ENCODE measurements around the gene NEDD4. TPM values are rescaled to one million over a fixed set of nuclear protein-coding genes. Genes with fewer than 3 reads are reported as not detected.
"Not testable (repeated sequence)": the region's sequence is repeated elsewhere in the genome, so short reads cannot be mapped to it uniquely, and the experiment has no call there.

The NEDD4 gene
- polyA plus RNA-seq, 1 of the 3 experiments (the other 2 are of a cell fraction): 12.9 TPM

DNA sequence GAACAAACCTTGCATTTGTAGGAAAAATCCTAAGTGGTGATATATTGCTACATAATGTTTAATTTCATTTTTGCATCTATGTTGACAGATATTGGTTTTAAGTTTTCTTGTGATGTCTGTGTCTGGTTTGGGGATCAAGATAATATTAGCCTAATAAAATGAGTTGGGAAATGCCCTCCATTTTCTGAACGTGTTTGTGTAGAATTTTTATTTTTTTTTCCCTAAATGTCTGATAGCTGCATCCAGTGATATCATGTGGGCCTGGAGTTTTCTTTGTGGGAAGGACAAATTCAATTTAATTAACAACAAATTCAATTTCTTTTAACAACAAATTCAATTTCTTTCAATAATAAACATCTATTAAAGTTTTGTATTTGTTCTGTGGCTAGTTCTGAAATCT lies 35.1 kb downstream of the NEDD4 start (continued):
- TF ChIP-seq USF2 (IDR thresholded peaks at IDR 0.05; ENCODE audit: borderline replicate concordance, low read depth, low read length): no peak
- no peak for TF ChIP-seq RAD21 (IDR thresholded peaks at IDR 0.05; ENCODE audit: low read length)
- no peak for TF ChIP-seq EZH2phosphoT487 (IDR thresholded peaks at IDR 0.05; ENCODE audit: borderline replicate concordance, low read depth)
- no peak for TF ChIP-seq SMC3 (IDR thresholded peaks at IDR 0.05; ENCODE audit: low read depth, low read length)

- ChIA-PET POLR2A (no interaction called here), CTCF (no interaction called here)
- TF ChIP-seq RXRA (IDR thresholded peaks at IDR 0.05; ENCODE audit: borderline replicate concordance, low read depth): no peak
- no peak for TF ChIP-seq GABPA (IDR thresholded peaks at IDR 0.05; ENCODE audit: low read depth)
- no peak for TF ChIP-seq RAD21 (IDR thresholded peaks at IDR 0.05; ENCODE audit: low read length)
- TF ChIP-seq ELF1 (IDR thresholded peaks at IDR 0.05): no peak
- no peak for TF ChIP-seq USF2 (IDR thresholded peaks at IDR 0.05; ENCODE audit: borderline replicate concordance, low read depth, low read length)
- no peak for TF ChIP-seq REST (IDR thresholded peaks at IDR 0.05; ENCODE audit: low read depth, low read length)
- no peak for TF ChIP-seq FOXJ3 (CRISPR knock-in tag; IDR thresholded peaks at IDR 0.05)
- no peak for TF ChIP-seq YY1 (IDR thresholded peaks at IDR 0.05; ENCODE audit: low read depth)
- no peak for TF ChIP-seq MXI1 (IDR thresholded peaks at IDR 0.05; ENCODE audit: low read depth, low read length)
- TF ChIP-seq JUND (IDR thresholded peaks at IDR 0.05): no peak
- no peak for TF ChIP-seq MEF2A (IDR thresholded peaks at IDR 0.05; ENCODE audit: borderline replicate concordance, low read depth)
- Histone ChIP-seq H3K4me3 (ENCODE audit: low read depth in 2 of 2, low read length in 1 of 2) (no peak overlapping the region), H3K27me3 (ENCODE audit: insufficient read depth) (no peaks in the 10 kb centered on the region), H4K20me1 (ENCODE audit: insufficient read depth) (no peaks in the 10 kb centered on the region), H3K9ac (no peak overlapping the region), H3K4me1 (ENCODE audit: control insufficient read depth in 1 of 2, insufficient read depth in 2 of 2, low read depth in 1 of 2, low read length in 1 of 2) (peaks cover 0 to 3% of the 10 kb centered on the region in 2 experiments; a peak in 2 of 4 replicates), H3K4me2 (no peak overlapping the region), H3K79me2 (ENCODE audit: insufficient read depth) (no peaks in the 10 kb centered on the region), H3K9me3 (no peaks in the 10 kb centered on the region), H2AFZ (ENCODE audit: low read depth) (no peak overlapping the region), H3F3A (replicated peaks; ENCODE audit: insufficient read depth) (no peaks in the 10 kb centered on the region), H3K36me3 (replicated peaks in 1 of 2; ENCODE audit: control insufficient read depth in 1 of 2, insufficient read depth in 2 of 2, low read length in 1 of 2) (peaks cover 0 to 4% of the 10 kb centered on the region in 2 experiments), H3K27ac (ENCODE audit: low read depth in 2 of 2, low read length in 1 of 2) (no peak overlapping the region), H3K9me2 (no peaks in the 10 kb centered on the region)
- DNase-seq: no peak
- 93% methylated on average over 5 of the region's 6 CpGs for WGBS (ENCODE audit: low lambda C conversion rate)
Measured at GRCh38 chr15:55954862-55955605, 38.4 kb downstream of the NEDD4 start.

DNA sequence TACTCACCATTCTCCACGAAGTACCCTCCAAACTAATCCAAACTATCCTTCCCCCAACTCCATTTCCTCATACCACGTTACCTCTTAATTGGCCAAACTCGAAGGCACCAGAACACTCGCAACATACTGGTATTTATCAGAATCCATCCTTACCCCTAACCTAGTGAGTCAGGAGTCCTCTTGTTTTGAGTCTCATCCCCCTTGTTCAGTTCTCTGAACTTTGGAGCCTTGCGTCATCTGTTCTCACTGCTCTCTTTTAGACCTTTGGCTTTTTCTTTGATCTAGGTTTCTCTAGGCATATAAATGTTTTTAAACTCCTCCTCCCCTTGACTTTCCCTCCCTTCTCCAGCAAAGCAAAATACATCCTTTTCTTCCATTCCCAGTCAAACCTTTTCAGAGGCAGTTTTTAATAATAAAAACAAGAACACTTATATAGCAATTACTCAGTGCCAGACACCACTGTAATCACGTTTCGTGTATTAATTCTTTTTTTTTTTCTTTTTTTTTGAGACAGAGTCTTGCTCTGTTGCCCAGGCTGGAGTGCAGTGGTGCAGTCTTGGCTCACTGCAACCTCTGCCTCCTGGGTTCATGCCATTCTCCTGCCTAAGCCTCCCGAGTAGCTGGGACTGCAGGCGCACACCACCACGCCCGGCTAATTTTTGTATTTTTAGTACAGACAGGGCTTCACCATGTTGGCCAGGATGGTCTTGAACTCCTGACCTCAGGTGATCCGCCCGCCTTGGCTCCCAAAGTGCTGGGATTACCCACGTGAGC lies 40.7 kb downstream of the NEDD4 start:
- H3K79me2 ChIP-seq (ENCODE audit: insufficient read depth); H3F3A ChIP-seq (replicated peaks; ENCODE audit: insufficient read depth); POLR2A ChIA-PET; DNase-seq; H3K9ac ChIP-seq; H3K4me3 ChIP-seq (ENCODE audit: low read depth in 2 of 2, low read length in 1 of 2); H2AFZ ChIP-seq (ENCODE audit: low read depth); H3K4me2 ChIP-seq; H3K9me2 ChIP-seq; H4K20me1 ChIP-seq (ENCODE audit: insufficient read depth); H3K27ac ChIP-seq (ENCODE audit: low read depth in 2 of 2, low read length in 1 of 2); H3K36me3 ChIP-seq (replicated peaks in 1 of 2; ENCODE audit: control insufficient read depth in 1 of 2, insufficient read depth in 2 of 2, low read length in 1 of 2); H3K9me3 ChIP-seq; H3K4me1 ChIP-seq (ENCODE audit: control insufficient read depth in 1 of 2, insufficient read depth in 2 of 2, low read depth in 1 of 2, low read length in 1 of 2); CTCF ChIA-PET; H3K27me3 ChIP-seq (ENCODE audit: insufficient read depth): not testable (repeated sequence)
- 91% methylated on average over 14 of the region's 14 CpGs for WGBS (ENCODE audit: low lambda C conversion rate)

GRCh38 chr15:55944606-55945005 lies 48.8 kb downstream of the NEDD4 start:
- H3K36me3 ChIP-seq (replicated peaks in 1 of 2; ENCODE audit: control insufficient read depth in 1 of 2, insufficient read depth in 2 of 2, low read length in 1 of 2); H3K27me3 ChIP-seq (ENCODE audit: insufficient read depth); H3K9ac ChIP-seq; H3K79me2 ChIP-seq (ENCODE audit: insufficient read depth); H4K20me1 ChIP-seq (ENCODE audit: insufficient read depth); H3K9me3 ChIP-seq; DNase-seq; H3K4me1 ChIP-seq (ENCODE audit: control insufficient read depth in 1 of 2, insufficient read depth in 2 of 2, low read depth in 1 of 2, low read length in 1 of 2); H3K9me2 ChIP-seq; H3K27ac ChIP-seq (ENCODE audit: low read depth in 2 of 2, low read length in 1 of 2); H3K4me3 ChIP-seq (ENCODE audit: low read depth in 2 of 2, low read length in 1 of 2); H3F3A ChIP-seq (replicated peaks; ENCODE audit: insufficient read depth); H3K4me2 ChIP-seq; H2AFZ ChIP-seq (ENCODE audit: low read depth); POLR2A ChIA-PET: not testable (repeated sequence)
- CTCF ChIA-PET: interaction anchor here (0.7 kb wide), 1 partner anchor 90 kb away, joined by 4 read pairs; no protein-coding TSS in a partner anchor
- WGBS (ENCODE audit: low lambda C conversion rate): 70% methylated on average over 2 of the region's 2 CpGs
